Measurements from ENCODE around the gene MST1. TPM values are rescaled to one million over a fixed set of nuclear protein-coding genes. Genes with fewer than 3 reads are reported as not detected.

MST1 gene
- total and polyA plus RNA-seq, 3 donors from 2014 or later, result 60.3 to 73.4 (median 67.1) TPM

DNA sequence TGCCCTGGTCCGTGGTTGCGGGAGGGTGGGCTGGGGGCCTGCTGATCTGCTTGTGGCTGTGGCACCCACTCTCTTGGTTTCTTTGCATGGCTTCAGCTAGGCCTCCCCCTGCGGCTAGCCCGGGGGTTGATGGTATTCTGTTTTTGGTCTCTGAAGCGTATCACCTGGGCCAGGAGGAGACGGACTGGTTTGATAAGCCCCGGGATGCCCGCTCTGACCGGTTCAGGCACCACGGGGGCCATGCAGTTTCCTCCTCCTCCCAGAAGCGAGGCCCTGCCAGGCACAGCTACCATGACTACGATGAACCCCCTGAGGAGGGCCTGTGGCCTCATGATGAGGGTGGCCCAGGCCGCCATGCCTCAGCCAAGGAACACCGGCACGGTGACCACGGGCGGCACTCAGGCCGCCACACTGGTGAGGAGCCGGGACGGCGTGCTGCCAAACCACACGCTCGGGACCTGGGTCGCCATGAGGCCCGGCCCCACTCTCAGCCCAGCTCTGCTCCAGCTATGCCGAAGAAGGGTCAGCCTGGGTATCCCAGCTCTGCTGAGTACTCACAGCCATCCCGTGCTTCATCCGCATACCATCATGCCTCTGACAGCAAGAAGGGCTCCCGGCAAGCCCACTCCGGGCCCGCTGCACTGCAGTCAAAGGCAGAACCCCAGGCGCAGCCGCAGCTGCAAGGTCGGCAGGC lies 26.4 kb downstream of the MST1 start:
- intact Hi-C loops (cut with DNase I; ENCODE audit: low total_unique reads), result no loop called here
- no peak for DNase-seq
- no peaks in the 10 kb centered on the region for H3K36me3 ChIP-seq (ENCODE audit: low read depth, missing control alignments)
- no peak overlapping the region for H3K27ac ChIP-seq
- TF ChIP-seq POLR2A (IDR thresholded peaks at IDR 0.05), result no peak
- TF ChIP-seq, protein P1, sequence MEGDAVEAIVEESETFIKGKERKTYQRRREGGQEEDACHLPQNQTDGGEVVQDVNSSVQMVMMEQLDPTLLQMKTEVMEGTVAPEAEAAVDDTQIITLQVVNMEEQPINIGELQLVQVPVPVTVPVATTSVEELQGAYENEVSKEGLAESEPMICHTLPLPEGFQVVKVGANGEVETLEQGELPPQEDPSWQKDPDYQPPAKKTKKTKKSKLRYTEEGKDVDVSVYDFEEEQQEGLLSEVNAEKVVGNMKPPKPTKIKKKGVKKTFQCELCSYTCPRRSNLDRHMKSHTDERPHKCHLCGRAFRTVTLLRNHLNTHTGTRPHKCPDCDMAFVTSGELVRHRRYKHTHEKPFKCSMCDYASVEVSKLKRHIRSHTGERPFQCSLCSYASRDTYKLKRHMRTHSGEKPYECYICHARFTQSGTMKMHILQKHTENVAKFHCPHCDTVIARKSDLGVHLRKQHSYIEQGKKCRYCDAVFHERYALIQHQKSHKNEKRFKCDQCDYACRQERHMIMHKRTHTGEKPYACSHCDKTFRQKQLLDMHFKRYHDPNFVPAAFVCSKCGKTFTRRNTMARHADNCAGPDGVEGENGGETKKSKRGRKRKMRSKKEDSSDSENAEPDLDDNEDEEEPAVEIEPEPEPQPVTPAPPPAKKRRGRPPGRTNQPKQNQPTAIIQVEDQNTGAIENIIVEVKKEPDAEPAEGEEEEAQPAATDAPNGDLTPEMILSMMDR (IDR thresholded peaks at IDR 0.05), result no peak
- H3K4me3 ChIP-seq, result no peak overlapping the region
- 96% methylated on average over 9 to 31 of the region's 34 CpGs for WGBS, 2 donors
- H3K9me3 ChIP-seq, result no peaks in the 10 kb centered on the region
- no peaks in the 10 kb centered on the region for H3K27me3 ChIP-seq
- no peaks in the 10 kb centered on the region for H3K4me1 ChIP-seq

DNA sequence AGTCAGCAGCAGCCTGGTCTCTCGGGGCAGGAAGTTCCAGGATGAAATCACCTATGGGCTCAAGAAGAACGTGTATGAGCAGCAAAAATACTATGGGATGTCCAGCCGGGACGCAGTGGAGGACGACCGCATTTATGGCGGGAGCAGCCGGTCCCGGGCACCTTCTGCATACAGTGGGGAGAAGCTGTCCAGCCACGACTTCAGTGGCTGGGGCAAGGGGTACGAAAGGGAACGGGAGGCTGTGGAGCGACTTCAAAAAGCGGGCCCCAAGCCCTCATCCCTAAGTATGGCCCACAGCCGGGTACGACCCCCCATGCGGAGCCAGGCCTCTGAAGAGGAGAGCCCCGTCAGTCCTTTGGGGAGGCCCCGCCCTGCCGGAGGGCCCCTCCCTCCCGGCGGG lies 27.3 kb downstream of the MST1 start:
- Histone ChIP-seq H3K27me3 (no peaks in the 10 kb centered on the region), H3K9me3 (no peaks in the 10 kb centered on the region), H3K4me1 (no peaks in the 10 kb centered on the region), H3K4me3 (no peak overlapping the region), H3K27ac (no peak overlapping the region), H3K36me3 (ENCODE audit: low read depth, missing control alignments) (no peaks in the 10 kb centered on the region)
- no peak for DNase-seq
- intact Hi-C loops (cut with DNase I; ENCODE audit: low total_unique reads), result no loop called here
- WGBS, 2 donors, result 95 to 97% methylated on average over 17 to 22 of the region's 22 CpGs
- no peak for TF ChIP-seq POLR2A (IDR thresholded peaks at IDR 0.05)
- TF ChIP-seq, protein P1 (IDR thresholded peaks at IDR 0.05), result no peak

DNA sequence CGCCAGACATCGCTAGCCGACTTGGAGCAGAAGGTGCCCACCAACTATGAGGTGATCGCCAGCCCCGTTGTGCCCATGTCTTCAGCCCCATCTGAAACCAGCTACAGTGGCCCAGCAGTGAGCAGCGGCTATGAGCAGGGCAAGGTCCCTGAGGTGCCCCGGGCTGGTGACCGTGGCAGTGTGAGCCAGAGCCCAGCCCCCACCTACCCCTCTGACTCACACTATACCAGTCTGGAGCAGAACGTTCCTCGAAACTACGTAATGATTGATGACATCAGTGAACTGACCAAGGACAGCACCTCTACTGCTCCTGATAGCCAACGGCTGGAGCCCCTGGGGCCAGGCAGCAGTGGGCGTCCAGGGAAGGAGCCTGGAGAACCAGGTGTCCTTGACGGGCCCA lies 28.0 kb downstream of the MST1 start:
- no peak for DNase-seq
- intact Hi-C loops (cut with DNase I; ENCODE audit: low total_unique reads), result no loop called here
- 78 to 83% methylated on average over 14 of the region's 14 CpGs for WGBS, 2 donors
- Histone ChIP-seq H3K36me3 (ENCODE audit: low read depth, missing control alignments) (no peaks in the 10 kb centered on the region), H3K9me3 (no peaks in the 10 kb centered on the region), H3K27ac (no peak overlapping the region), H3K4me1 (no peaks in the 10 kb centered on the region), H3K27me3 (no peaks in the 10 kb centered on the region), H3K4me3 (no peak overlapping the region)
- no peak for TF ChIP-seq POLR2A (IDR thresholded peaks at IDR 0.05)
- TF ChIP-seq, protein P1 (IDR thresholded peaks at IDR 0.05), result no peak

DNA sequence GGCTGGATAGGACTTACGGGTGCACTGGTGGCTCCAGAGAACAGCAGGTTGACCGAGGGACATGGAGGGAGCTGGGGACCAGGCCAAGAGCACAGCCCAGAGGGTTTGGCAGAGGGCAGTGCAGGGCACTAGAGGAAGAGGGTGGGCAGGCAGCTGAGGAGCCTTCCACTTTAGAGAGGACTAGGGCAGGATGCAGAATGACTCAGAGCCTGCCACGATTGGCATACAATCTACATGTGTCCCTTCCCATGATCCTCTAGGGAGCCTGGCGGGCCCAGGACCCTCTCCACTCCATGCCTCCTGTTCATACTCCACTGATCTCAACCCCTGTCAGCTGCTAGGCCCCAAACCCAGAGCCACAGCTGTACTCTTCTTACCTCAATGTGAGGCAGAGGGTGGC lies 29.5 kb downstream of the MST1 start:
- intact Hi-C loops (cut with DNase I; ENCODE audit: low total_unique reads), result no loop called here
- Histone ChIP-seq H3K36me3 (ENCODE audit: low read depth, missing control alignments) (no peaks in the 10 kb centered on the region), H3K9me3 (no peaks in the 10 kb centered on the region), H3K27ac (no peak overlapping the region), H3K4me1 (no peaks in the 10 kb centered on the region), H3K27me3 (no peaks in the 10 kb centered on the region), H3K4me3 (no peak overlapping the region)
- 84 to 87% methylated on average over 4 of the region's 4 CpGs for WGBS, 2 donors
- TF ChIP-seq, protein P1 (IDR thresholded peaks at IDR 0.05), result no peak
- DNase-seq, result no peak

DNA sequence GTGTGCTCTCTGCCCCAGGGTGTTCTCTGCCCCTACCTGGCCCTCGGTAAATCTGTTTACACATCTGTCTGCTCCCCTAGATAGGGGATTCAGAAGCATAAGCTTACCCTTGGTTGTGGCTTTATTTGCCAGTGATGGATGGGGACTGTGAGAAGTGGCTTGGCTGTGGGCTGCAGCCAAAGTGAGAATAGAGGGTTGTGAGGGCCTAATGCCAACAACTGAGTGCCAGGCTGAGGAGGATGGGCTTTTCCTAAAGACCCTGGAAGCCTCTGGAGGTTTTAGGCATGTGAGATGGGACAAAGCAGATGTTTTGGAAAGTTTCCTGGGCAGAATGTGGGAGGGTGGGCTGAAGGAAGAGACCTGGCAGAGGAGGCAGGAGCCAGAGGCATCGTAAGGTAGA lies 30.6 kb downstream of the MST1 start:
- H3K4me1 ChIP-seq, result no peaks in the 10 kb centered on the region
- TF ChIP-seq, protein P1 (IDR thresholded peaks at IDR 0.05), result no peak
- TF ChIP-seq POLR2A (IDR thresholded peaks at IDR 0.05), result no peak
- no peaks in the 10 kb centered on the region for H3K36me3 ChIP-seq (ENCODE audit: low read depth, missing control alignments)
- no peaks in the 10 kb centered on the region for H3K9me3 ChIP-seq
- intact Hi-C loops (cut with DNase I; ENCODE audit: low total_unique reads), result no loop called here
- no peak for DNase-seq
- H3K27ac ChIP-seq, result no peak overlapping the region
- no peaks in the 10 kb centered on the region for H3K27me3 ChIP-seq
- 79 to 88% methylated on average over 2 of the region's 2 CpGs for WGBS, 2 donors
- H3K4me3 ChIP-seq, result no peak overlapping the region
